Left renal cortex interstitium (tissue), 4 donors: Measurements from ENCODE around the gene VDAC2. TPM values are rescaled to one million over a fixed set of nuclear protein-coding genes. Genes with fewer than 3 reads are reported as not detected.
A peak's percentile ranks its signal among the peaks of the same experiment; 100 is the strongest.
"Not testable (repeated sequence)": the region's sequence is repeated elsewhere in the genome, so short reads cannot be mapped to it uniquely, and the experiment has no call there.

Source experiments
- DNase-seq, 4 donors: peaks; one replicate each; pipeline ENCODE4 v3.0.0-alpha.2; 2013; ENCODE audit warnings: low read depth in 4 of 4, low spot score in 2 of 4, missing footprints in 1 of 4
- polyA plus RNA-seq, 4 donors: library from polyadenylated mRNA; unstranded; fragments of 120-200 nt; gene quantifications; one replicate each; pipeline ENCODE4 v1.2.1, GENCODE V29; 2013; ENCODE audit not compliant: insufficient read length in 4 of 4

The VDAC2 gene
- 100 to 1,000 TPM; 189 to 251 (median 217) TPM for polyA plus RNA-seq

DNA sequence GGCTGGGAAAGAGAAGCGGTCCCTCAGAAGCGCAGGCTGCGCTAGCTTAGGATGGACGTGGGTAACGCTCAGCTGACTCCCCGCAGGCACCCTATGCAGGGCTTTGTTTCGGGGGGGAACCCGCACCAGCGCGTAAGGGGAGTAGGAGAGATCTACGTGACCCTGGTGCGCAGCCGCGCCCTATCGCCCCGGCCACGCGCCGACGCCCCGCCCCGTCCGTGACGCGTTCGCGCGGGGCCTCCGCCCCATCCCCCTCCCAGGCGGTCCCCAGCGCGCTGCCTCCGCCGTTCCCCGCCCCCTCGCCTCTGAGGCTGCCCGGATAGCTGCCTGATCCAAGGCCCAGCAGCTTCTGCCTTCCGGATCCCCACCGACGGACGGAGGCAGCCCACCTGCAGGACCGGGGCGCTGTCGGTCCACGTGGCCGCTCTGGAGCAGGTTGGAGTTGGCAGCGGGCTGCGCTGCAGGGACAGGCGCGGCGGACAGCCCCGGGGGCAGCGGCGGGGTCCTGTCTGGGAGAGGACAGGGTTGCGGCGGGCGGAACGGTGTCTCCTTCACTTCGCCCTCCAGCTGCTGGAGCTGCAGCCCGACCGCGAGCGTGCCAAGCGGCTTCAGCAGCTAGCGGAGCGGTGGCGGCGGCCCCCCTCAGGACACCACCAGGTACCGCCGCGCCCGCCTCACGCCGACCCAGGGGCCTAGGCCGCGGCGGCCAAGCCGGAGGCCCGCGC, at the start of gene VDAC2:
VDAC2 (plus strand) TSS at position 515 of the 725 bp plus-strand sequence. CDS start 363 bp downstream, outside the sequence.
- peak; percentile 78 to 94 (median 84) for DNase-seq

- DNase-seq = no peak
Observed at GRCh38 chr10:75165684-75166622, 44.6 kb upstream of the VDAC2 start.

DNA sequence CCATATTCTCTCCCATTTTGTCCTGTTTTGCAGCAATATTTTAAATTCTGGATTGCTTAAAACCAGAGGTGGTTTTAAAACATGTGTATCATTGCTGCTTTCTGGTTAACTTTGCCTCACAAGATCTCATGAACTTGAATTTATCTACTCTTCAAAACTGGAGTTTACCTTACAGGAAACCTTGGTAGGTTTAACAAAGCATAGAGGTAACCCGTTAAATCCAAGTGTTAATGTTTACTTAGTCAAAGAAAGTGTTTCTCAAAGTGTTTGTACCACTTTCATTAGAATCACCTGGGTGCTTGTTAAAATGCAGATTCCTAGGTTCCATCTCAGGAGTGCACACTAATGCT, 44.0 kb upstream of the VDAC2 start:
- no peak for DNase-seq

DNA sequence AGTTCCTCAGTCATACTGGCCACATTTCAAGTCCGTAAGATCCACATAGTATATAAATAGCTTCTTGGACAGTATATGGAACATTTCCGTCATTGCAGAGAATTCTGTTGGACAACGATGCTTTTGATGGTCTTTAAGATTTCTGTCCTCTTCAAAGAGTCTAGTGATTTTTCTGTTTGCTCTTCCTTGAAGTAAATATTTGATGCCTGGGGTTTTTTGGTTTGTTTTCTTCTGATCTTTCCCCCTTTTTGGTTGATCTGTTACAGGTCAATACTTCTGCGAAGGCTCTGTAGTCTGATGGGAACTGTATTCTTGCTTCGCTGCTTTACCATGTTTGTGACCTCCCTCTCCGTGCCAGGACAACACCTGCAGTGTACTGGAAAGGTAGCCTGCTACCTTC, 42.3 kb upstream of the VDAC2 start:
- no peak for DNase-seq

GRCh38 chr10:75170215-75170614, 40.4 kb upstream of the VDAC2 start:
- no peak for DNase-seq

- no peak for DNase-seq
Observed at GRCh38 chr10:75175046-75175445, 35.5 kb upstream of the VDAC2 start.

GRCh38 chr10:75176046-75176445, 34.5 kb upstream of the VDAC2 start:
- DNase-seq = no peak

GRCh38 chr10:75176736-75177135, 33.9 kb upstream of the VDAC2 start:
- no peak for DNase-seq

- DNase-seq = no peak
Observed at GRCh38 chr10:75179657-75180177, 30.9 kb upstream of the VDAC2 start.

GRCh38 chr10:75180592-75180991, 30.0 kb upstream of the VDAC2 start:
- no peak for DNase-seq

DNA sequence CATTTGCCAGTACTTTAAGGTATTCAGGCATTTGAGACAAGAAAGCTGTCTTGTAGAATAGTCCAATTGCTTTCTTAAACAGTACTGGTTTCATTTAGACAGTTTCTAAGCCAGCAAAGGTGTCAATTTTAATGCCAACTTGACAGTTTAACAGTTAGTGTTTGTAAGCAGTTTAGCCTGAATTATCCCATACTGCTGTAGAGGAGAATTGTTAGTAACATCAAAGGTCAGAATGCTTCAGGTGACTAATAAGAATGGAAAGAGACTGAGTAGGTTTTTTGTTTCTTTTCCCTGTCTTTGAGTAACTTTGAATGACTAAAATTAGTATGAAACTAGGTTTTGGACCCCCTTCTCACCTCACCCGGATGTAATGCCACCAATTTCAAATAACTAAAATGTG, 29.5 kb upstream of the VDAC2 start:
- no peak for DNase-seq

DNA sequence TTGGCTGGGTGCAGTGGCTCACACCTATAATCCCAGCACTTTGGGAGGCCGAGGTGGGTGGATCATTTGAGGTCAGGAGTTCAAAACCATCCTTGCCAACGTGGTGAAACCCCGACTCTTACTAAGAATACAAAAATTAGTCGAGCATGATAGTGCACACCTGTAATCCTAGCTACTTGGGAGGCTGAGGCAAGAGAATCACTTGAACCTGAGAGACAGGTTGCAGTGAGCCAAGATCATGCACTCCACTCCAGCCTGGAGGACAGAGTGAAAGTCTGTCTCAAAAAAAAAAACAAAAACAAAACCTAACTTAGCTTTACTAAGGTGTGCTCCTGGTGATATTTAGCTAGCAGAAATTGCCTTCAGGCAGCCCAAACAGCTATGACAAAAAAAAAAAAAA, 24.3 kb upstream of the VDAC2 start:
- DNase-seq = no peak

- DNase-seq = no peak
Observed at GRCh38 chr10:75187961-75188426, 22.6 kb upstream of the VDAC2 start.

- DNase-seq = not testable (repeated sequence)
Observed at GRCh38 chr10:75188522-75188921, 22.1 kb upstream of the VDAC2 start.

DNA sequence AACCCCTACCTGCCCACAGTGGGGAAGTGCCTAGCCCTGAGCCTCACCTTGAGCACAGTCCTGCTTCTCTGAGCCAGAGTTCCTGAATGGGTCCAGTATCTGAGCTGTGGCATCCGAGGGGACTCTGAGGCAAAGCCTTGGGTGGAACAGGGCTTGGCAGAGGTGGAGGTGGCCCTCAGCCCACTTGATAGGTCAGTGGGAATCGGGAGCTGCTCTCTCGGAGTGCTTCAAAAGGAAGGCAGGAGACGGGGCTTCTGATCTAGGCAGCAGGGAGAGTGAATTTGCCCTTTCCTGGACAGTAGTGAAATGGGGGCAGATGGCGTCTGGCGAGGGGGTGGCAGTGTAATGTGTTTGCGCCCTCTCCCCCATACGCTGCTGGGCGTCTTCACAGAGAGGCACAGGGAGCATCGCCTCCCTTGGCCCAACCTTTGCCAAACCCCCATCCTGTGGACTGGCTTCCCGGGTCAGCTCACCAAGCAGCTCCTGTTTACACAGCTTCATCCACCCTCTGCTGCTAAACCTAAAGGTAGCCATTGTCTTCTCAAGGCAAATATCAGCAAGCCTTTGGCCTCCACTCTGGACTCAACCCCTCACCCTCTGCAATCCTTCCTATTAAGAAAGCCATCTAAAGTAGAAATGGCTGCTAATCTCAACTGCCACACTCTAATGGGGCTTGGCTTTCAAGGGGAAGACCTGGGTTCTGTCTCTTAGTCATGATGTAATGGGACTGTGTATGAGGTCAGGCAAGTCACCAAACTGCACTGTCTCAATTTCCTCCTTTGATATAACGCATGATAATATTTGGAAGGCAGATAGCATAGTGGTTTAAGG, 21.1 kb upstream of the VDAC2 start:
- no peak for DNase-seq

DNA sequence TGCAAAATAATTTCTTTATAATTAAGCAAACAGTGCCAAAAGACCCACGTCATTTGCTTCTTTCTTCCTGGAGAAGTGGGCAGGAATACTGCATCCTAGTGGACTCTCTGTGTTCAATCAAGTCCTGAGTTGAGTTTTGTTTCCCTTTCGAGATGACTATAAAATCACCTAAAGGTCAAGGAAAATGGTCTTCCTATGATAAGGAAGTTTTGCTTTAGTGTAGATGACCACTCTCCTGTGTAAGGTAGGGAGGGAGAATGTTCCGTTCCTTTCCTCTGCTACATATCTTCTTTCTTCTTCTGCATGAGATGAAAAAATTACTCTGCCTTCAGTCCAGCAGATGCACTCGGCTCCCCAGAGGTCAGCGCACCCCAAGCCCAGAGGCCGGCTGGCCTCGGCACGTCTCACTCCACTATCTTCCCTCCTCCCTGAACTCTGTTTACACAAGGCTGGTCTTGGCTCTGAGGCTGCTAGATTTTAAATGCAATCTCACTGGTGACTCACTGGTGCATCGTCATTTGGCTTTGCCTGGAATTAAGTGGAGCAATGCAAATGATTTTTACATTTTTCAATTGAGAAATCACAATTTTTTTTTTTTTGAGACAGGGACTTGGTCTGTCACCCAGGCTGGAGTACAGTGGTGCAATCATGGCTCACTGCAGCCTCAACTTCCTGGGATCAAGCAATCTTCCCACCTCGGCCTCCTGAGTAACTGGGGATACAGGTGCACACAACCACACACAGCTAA, 18.6 kb upstream of the VDAC2 start:
- no peak for DNase-seq

GRCh38 chr10:75194625-75195024, 16.0 kb upstream of the VDAC2 start:
- not testable (repeated sequence) for DNase-seq

GRCh38 chr10:75195035-75195763, 15.4 kb upstream of the VDAC2 start:
- DNase-seq = no peak

- DNase-seq = no peak
Observed at GRCh38 chr10:75197066-75197465, 13.5 kb upstream of the VDAC2 start.
